NCI-H2029 (cell line): ENCODE measurements around the gene CTAGE6.
"Not testable (repeated sequence)": the region's sequence is repeated elsewhere in the genome, so short reads cannot be mapped to it uniquely, and the experiment has no call there.

ENCODE experiments used
- DNase-seq: peaks from one replicate; lab custom pipeline; 2025; lab: John Stamatoyannopoulos, UW

The CTAGE6 gene, protein sequence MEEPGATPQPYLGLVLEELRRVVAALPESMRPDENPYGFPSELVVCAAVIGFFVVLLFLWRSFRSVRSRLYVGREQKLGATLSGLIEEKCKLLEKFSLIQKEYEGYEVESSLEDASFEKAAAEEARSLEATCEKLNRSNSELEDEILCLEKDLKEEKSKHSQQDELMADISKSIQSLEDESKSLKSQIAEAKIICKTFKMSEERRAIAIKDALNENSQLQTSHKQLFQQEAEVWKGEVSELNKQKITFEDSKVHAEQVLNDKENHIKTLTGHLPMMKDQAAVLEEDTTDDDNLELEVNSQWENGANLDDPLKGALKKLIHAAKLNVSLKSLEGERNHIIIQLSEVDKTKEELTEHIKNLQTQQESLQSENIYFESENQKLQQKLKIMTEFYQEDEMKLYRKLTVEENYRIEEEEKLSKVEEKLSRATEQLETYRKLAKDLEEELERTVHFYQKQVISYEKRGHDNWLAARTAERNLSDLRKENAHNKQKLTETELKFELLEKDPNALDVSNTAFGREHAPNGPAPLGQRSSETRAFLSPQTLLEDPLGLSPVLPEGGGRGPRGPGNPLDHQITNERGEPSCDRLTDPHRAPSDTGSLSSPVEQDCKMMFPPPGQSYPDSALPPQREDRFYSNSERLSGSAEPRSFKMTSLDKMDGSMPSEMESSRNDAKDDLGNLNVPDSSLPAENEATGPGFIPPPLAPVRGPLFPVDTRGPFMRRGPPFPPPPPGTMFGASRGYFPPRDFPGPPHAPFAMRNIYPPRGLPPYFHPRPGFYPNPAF

DNA sequence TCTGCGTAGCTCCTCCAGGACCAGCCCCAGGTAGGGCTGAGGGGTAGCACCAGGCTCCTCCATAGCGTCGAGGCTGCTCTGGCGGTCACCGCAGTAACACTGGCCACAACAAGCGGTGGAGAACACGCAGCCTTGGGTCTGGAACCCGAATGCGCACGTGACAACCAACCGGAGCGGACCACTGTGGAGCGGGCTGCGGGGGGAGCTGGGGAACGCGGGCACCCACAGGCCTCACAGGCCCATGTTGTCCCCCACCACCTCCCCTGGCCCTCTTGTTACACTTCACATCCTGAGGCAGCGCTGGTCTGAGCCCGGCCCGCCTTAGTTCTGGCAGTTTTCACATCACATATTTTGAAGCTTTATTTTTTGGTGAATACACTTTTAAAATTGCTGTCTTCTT is at the start of gene CTAGE6:
Gene CTAGE6, minus strand, starts transcription at position 101 of the 400 bp plus-strand sequence. Its CDS starts 38 bp downstream, at position 63.
- not testable (repeated sequence) for DNase-seq

DNA sequence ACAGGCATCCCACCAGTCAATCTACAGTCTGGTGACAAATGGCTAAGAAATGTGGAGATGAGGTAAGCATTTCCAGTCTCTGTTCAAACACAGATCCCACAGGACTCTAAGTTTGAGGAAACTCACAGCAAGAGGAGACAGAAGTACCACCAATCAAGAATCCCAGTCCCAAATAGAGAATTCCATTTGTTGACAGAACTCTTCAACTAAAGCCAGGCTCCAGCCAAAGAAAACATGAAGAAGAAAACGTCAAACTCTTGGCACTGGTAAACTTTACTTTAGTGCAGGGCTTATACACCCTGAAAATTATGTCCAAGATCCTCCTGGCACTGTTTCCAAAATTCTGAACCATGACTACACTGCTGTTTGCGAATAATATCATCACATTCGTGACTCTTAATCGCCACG is 49.2 kb upstream of the CTAGE6 start:
- DNase-seq = not testable (repeated sequence)

DNA sequence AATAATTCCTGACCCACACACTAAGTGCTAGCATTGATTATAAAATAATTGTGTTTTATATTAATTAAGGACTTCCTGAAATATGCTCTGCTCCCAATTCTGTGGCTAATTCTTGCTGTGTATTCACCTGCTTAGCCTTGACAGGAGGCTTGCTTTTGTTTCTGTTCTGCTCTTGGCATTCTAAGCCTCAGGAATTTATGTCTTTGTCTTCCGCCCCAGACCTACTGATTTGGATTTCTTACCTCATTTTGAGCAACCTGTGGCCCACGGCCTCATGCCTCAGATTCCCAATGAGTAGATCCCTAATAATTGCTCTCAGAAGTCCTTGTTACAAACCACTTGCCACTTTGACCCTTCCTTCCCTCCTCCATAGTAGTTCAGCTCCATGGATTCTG is 40.4 kb upstream of the CTAGE6 start:
- DNase-seq = not testable (repeated sequence)

DNA sequence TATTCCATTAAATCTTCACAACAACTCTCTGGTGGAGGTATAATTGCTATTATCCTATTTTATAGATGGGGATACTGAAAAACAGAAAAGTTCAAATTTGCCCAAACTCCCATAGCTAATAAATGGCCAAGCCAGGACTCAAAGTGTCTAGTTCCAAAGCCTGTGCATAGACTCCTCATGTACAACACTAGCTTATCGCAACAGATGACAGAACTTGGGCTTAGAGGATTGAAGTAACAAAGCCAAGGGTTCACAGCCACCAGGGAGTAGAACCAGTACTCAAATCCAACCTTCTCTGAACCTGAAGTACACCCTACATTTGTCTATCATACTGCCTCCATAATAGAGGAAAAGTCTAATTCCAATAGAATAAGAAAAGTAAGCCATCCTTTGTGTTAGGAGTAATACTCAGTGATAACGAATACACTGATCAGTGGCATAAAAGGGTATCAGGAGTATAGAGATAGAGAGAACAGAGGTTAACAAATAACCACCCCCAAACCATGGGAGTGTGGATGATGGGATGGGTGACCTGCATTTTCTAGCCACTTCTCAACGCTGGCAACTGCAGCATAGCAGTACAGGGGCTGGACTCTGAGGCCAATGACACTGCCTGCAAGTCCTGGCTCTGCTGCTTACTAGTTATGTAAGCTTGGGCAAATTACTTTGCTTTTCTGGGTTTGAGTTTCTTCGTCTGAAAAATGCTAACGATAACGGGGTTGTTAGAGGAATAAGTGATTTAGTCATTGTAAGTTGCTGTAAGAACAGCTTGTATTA is 39.8 kb upstream of the CTAGE6 start:
- not testable (repeated sequence) for DNase-seq

DNA sequence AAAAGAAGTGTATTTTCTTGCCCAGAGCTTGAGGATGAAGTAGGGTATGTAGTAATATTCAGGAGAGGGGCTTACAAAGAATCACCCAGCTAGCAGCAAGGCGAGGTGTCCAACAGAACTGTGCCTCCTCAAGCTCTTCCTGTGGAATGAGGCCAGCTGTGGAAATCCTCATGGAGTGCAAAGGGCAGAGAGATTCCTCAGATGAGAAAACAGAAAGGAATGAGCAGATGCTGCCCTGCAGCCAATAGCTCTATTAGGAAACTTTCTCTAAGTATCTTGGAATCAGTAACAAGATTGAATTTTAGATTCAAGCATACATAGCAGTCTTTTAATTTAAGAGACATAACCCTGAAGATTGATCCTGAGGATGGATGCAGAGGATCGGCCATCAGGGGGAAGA is 38.2 kb upstream of the CTAGE6 start:
- not testable (repeated sequence) for DNase-seq

DNA sequence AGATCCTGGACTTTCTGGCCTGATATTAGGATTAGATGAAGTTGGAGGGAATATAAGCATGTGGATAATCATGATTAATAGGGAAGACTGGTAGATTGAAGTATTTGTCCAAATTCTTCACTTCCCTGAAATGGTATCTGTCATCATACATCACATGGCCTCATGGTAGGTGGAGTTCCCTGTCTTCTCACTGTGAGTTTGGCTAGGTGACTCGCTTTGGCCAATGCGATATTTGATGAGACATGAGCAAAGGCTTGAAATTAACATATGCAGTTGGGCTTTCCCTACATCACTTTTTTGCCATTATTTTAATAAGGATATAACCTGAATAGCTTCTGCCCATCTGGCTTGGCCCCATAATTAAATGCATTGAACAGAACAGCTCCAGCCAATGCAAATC is 35.1 kb upstream of the CTAGE6 start:
- DNase-seq = not testable (repeated sequence)

DNA sequence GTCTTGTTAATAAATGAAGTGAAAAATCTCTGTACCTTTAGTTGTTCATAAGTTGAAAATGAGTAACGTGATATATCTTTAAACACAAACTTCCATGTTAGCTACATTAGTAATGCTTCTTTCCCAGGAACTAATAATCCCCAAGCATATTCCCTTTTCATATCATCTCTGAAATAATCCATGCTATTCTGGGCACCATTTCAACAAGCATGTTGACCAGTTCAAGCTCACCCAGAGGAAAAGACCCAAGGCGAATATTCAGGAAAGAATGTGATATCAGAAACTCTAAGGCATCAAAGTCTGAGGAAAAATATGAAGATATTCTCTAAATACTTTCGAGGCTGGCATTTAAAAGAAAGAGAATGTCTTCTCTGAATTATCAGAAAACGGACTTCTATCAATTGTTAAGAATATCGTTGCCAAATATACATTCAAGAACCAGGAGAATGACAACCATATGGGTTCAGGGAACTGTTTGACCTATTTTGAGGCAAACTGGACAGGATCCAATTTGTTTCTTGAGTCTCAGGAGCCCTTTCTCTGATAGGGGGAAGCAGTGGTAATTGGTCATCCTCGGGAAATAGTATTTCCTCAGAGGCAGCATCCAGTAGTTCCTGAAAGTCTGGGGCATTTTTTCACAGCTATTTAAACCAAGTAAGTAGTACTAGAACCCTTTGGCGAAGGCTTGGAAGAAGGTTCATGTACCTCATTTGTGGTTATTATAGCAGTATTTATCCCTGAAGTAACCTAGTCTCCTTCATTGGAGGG is 28.1 kb upstream of the CTAGE6 start:
- not testable (repeated sequence) for DNase-seq

DNA sequence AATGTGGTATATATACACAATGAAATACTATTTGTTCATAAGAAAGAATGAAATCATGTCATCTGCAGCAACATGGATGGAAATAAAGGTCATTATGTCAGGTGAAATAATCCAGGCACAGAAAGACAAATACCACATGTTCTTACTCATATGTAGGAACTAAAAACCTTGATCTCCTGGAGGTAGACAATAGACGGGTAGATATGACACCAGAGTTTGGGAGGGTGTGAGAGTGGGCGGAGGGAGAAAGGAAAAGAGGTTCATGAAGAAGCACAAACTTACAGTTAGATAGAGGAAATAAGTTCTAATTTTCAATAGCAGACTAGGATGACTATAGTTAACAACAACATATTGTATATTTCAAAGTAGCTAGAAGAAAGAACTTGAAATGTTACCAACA is 22.1 kb upstream of the CTAGE6 start:
- not testable (repeated sequence) for DNase-seq

DNA sequence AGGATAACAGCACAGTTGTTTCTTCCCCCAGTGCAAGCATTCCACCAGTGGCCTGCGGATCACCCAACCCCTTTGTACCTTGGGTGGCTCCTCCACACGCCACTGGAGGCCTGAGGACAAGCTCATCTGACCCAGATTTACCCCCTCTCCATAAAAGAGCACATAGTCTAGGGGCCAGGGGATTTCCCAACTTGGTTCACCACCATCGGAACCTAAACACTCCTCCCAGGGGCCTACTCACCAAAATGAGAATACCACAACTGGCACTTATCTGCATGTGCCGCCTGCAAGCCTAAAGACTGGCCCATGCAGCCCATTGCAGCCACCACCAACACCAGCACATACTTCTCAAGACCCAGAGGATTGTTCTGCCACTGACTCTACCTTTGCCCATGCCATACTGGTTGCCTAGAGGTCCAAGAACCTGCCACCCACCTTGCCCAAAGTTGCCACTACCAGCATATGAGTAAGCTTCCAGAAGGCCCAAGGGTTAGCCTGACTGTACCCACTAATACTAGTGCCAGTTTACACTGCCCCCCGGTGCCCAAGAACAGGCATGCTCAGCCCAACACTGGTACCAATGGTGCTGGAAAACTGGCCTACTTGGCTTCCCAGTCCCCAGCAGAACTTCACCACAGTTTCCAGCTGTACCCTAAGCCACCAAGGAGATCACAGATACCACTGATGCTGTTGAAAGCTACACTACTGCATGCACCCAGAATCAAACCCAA is 15.4 kb upstream of the CTAGE6 start:
- not testable (repeated sequence) for DNase-seq

DNA sequence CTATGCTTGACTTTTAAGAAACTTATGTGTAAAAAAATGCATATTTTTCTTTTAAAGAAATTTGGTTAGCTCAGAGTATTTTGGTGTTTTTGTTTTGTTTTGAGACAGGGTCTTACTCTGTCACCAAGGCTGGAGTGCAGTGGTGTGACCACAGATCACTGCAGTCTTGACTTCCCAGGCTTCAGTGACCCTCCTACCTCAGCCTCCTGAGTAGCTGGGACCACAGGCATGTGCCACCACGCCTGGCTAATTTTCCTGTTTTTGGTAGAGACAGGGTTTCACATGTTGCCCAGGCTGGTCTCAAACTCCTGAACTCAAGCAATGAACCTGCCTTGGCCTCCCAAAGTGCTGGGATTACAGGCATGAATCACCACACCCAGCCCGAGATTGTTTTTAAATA is 10.0 kb upstream of the CTAGE6 start:
- not testable (repeated sequence) for DNase-seq

DNA sequence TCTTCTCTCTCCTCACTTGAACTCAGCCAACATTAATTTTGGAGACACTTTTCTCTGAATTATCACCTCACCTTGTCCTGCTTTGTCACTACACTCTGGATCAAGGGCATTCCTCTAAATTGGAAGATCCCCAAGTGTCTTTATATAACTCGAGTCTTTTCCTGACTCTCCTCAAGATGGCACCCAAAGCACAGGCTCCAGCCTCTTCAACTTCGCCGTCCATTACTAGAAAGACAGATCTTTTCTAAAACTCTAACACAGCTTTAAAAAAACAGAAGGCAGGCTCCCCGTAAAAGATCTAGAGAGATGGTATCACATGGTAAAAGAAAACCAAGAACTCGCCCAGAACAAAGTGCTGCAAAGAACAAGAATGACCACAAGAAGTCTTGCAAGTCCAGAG is 8.2 kb upstream of the CTAGE6 start:
- DNase-seq = not testable (repeated sequence)

DNA sequence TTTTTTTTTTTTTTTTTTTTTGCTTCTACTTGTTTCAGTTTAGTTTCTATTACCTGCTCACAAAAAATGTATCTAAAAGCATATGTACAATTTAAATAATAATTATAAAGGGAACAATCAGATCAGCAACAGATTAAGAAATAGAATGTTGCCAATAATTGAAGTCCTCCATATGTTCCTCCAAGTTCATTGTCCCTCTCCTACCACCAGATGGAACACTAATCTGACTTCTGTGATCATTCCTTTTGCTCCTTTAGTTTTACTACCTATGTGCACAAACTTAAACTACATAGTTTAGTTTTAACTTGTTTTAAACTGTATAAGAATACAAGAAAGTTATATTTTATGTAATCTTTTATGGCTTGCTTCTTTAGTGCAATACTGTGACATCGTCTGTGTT is 5.6 kb upstream of the CTAGE6 start:
- not testable (repeated sequence) for DNase-seq

DNA sequence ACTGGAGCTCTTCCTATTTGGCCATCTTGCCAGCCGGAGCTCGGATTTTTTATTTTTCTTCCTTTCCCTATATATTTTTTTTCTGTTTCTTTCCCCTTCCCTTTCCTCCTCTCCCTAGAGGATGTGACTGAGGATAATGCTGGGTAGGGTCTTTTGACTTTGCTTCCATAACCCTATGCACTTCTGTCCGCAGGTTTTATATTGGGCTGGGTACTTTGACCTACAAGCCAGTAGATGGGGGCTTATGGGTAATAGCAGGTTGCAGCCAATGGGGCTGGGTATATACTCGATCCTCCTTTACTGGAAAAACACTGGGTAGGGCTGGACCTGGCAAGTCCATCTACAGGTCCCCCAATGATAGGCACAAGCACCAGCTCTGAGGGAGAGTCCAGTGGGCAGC is 12.2 kb downstream of the CTAGE6 start:
- DNase-seq = not testable (repeated sequence)

DNA sequence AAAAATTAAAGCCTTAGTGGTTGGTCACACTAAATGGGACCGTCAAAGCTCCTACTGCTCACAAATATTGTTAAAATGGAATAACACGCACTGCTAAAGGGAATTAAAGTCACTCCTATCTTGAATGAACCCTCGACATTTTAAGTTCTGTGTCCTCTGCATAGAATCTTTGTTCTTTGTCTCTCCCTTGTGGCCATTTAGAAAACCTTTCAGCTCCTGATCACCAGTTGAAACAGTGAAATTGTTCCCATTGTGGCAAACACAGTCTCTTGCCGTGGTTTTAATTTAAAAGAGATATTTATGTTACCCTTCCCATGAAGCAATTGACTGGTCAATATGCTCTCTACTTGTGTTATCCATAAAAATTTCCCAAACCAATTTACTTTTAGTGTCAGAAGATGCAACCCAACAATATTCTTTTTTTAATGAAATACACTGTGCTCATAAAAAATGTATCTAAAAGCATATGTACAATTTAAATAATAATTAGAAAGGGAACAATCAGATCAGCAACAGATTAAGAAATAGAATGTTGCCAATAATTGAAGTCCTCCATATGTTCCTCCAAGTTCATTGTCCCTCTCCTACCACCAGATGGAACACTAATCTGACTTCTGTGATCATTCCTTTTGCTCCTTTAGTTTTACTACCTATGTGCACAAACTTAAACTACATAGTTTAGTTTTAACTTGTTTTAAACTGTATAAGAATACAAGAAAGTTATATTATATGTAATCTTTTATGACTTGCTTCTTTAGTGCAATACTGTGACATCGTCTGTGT is 20.3 kb downstream of the CTAGE6 start:
- not testable (repeated sequence) for DNase-seq

DNA sequence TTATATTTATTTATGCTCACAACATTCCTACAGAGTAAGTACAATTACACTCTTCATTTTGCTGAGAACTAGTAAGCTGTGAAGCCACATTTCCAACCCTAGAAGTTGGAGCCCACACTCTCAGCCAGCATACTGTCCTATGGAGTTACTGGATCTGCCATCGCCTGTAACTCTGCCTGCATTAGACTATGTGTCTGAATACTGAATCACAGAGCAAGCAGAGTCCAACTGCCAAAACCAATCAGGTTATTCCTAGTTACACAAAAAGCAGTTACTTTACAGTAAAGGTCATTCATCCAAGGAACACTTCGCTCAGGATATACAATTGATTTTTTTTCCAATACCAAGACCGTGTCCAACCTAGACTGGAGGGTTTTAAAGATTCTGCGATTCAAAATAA is 21.5 kb downstream of the CTAGE6 start:
- DNase-seq = no peak

DNA sequence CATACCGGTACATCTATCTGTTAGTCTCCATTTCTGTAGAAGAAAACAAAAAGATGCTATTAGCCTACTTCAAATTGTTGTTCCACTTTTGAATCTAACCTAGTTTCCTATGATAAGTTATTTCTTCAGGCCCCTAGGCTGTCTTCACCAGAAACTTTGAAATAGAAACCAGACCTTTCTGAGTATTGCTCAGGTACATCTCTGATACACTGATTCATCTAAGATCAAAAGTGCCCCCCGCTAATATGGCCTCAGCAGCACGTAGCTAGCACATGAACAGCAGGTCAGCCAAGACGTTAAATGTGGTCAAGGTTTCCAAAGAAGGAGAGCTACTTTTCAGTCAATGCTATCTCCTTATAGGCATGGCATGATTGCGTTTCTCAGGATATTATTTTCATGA is 23.6 kb downstream of the CTAGE6 start:
- no peak for DNase-seq

DNA sequence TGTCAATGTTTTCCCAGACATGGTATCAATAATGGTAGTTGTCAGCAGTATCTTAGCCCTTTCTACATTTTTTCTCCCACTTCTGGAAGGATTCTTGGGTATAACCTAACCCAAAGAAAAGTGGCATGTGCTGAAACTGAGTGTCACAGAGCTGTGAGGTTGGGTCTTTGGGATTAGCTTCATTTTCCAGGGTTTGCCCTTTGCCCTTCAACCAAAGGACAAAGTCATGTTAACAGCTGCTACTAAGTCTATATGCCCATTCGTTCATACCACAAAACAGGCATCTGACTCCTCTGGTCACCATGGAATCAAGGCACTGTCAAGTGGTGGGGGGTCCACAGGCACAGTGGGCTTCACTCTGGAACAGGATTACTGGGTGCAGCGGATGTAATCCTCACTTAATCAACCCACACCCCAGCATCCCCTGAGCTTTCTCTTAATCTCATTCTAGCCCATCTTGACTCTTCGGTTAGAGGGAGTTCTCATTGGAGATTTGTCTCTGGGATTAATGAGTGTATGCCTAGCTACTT is 29.1 kb downstream of the CTAGE6 start:
- no peak for DNase-seq

DNA sequence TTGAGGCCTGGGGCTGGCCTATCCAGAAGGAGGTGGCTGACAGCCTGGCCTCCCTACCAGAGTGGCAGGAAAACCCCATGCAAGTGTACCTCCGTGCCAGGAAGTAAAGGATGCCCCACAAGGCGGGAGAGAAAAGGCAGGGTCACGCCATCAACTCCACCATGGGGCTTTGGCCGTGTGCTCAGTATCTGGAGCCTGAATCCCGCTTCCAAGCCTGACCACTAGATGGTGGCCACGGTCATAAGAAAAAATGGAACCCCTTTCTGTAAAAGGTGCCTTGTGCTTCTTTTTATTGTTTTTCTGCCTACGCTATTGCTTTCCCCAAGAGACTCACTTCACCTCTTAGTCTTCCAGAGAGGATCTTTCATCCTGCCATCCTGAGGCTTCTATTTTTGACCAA is 29.9 kb downstream of the CTAGE6 start:
- not testable (repeated sequence) for DNase-seq

DNA sequence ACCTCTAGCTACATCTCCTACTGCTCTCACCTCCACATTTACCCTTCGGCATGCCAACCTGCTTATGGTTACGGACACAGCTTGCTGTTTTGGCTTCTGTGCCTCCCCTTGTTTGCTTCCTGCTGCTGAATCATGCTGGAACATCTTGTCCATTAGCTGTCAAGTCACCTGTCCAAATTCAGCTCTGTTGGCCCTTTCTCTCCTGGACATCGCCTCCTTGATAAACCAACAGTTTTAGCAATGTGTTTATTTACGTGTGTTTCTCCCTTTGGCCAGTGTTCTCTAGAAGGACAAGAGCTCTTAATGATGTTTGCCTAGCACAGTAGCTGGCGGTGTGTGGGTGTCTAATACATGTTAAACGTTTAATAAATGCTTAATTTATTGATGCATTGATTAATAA is 31.4 kb downstream of the CTAGE6 start:
- not testable (repeated sequence) for DNase-seq

DNA sequence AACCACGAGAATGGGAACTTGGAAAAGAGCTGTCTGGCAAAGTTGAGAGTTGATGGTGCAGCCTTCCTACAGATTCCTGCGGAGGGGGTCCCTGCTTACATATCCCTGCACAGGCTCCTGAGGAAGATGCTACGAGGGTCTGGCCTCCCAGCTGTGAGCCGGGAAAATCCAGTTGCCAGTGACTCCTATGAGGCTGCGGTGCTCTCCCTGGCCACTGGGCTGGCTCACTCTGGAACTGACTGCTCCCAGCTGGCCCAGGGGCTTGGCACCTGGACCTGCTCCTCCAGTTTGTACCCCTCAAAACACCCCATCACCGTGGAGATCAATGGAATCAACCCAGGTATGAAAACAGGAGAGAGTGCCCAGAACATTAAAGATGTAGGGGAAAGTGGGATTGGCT is 37.2 kb downstream of the CTAGE6 start:
- DNase-seq = not testable (repeated sequence)
